K562 treated with DMSO at 1 percent for 12 hours (cell line): ENCODE measurements around the gene FOXRED2. TPM values are rescaled to one million over a fixed set of nuclear protein-coding genes. Genes with fewer than 3 reads are reported as not detected.

ENCODE experiments used
- total RNA-seq: library from RNA; unstranded; fragments of 300-600 nt; gene quantifications from 2 replicates; pipeline ENCODE4 v1.2.3, GENCODE V29; 2022; ENCODE audit not compliant: insufficient read depth

The FOXRED2 gene
- 12.0 and 57.9 TPM in 2 replicates for total RNA-seq

GRCh38 chr22:36506637-36507517 lies at the start of gene FOXRED2:
FOXRED2 (minus strand) TSS chr22:36507040; CDS start chr22:36506422, 618 bp downstream.

GRCh38 chr22:36528795-36529751 lies 22.2 kb upstream of the FOXRED2 start, which contains the start of gene EIF3D:
EIF3D (minus strand) TSS chr22:36529166; CDS start chr22:36526121, 3,045 bp downstream.

GRCh38 chr22:36481393-36482168 lies 25.3 kb downstream of the FOXRED2 start, which contains the start of gene TXN2:
TXN2 (minus strand) TSS chr22:36481640; CDS start chr22:36480837, 803 bp downstream.

Other genes starting within 250 kb of the FOXRED2 start
- 30.9 and 89.2 TPM in 2 replicates for gene MYH9, start 119.1 kb downstream of the FOXRED2 start, total RNA-seq
- gene TXN2, start 25.4 kb downstream of the FOXRED2 start, total RNA-seq: 83.7 and 129 TPM in 2 replicates
- 257 and 312 TPM in 2 replicates for gene EIF3D, start 22.1 kb upstream of the FOXRED2 start, total RNA-seq
- gene CACNG2, start 196.7 kb upstream of the FOXRED2 start, total RNA-seq: not detected in 2 replicates